GM19468 (cell line): ENCODE results near the gene VWC2.

Experiments used
- ATAC-seq: cut with Tn5 transposase; IDR thresholded peaks from one replicate; pipeline ENCODE4 v1.9.1; 2021; ENCODE audit warnings: mild to moderate bottlenecking, moderate library complexity, moderate number of reproducible peaks; ENCODE audit not compliant: unreplicated experiment; ENCODE audit errors: extremely low read depth

The VWC2 gene

DNA sequence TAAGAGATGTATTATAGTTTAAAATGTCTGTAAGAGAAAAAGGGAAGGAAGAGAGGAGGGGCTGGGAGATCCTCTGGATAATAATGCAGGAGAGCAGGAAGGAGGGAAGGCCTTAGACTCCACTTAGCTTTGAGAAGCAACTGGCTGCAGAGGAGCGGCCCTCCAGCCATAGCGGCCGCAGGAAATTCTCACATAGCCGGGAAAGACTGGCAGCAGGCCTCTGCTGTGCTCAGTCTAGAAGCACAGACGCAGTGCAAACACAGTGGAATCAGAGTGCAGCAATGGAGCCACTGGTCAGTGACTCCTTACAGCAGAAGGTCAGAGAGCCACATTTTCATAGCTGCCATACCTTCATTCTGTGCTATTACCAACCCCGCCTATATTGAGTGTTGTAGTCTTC is 153.3 kb downstream of the VWC2 start:
- ATAC-seq: no peak

DNA sequence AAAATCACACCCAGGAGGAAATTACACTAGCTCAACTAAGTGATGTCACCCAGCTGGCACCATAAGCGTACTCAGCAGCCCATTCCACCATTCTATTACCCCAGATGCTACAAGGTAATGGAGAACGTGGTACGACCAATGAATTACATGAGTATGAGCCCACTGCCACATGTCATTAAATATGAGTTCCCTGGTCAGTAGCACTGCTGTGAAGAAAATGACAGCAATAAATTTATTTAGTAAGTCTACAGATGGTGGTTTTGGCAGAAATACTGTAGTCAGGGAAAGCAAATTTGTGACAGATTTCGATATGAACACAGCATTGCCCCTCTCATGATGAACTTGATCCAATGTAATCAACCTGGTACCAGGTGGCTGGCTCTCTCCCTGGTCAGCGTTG is 154.2 kb downstream of the VWC2 start:
- ATAC-seq: no peak

DNA sequence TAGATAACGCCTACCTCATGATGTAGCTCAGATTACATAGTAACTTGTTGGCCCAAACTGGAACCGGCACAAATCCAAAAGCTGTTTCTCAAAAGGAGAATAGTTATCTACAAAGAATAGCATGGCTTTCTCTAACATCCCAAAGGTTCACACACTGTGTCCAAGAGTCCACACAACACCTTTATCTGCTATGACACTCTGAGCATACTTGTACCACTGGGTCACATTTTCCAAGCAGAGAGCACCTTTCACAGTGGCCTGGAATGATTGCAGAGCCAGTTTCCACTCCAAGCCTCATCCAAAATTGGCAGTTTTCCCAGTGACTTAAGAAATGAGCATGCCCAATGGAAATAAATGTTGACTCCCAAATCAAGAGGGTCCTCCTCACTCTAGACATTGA is 155.3 kb downstream of the VWC2 start:
- ATAC-seq: no peak

DNA sequence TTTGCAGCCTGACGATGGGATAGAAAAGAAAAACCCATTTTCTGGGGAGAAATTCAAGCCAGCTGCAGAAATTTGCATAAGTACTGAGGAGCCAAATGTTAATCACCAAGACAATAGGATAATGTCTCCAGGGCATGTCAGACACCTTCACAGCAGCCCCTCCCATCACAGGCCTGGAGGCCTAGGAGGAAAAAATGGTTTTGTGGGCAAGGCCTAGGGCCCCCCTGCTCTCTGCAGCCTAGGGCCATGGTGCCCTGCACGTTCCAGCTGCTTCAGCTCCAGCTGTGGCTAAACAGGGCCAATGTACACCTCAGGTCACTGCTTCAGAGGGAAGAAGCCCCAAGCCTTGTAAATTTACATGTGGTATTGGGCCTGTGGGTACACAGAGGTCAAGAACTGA is 158.2 kb downstream of the VWC2 start:
- ATAC-seq: no peak

DNA sequence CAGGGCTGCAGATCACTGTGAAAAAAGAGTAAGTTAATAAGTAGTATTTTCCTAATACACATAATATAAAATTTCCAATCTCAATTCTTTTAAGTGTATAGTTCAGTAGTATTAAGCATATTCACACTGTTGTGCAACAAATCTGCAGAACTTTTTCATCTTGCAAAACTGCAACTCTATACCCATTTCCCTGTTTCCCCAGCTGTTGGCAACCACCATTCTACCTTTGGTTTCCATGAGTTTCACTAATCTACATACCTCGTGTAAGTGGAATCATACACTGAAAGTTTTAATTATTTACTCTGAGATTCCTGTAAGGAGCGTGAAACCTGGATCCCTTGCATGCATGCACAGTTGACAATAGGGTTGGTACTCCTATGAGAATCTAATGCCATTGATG is 164.2 kb downstream of the VWC2 start:
- no peak for ATAC-seq
